Activated naive CD4-positive, alpha-beta T cell treated with anti-CD3 and anti-CD28 coated beads, Interleukin-2, amount 50 U/mL, for 72 hours (primary cell): ENCODE measurements around the gene KLK3. TPM values are rescaled to one million over a fixed set of nuclear protein-coding genes. Genes with fewer than 3 reads are reported as not detected.

Source experiments
- ATAC-seq, 2 donors: fragments of 150-1000 bp; cut with Tn5 transposase; 2 replicates each; pipeline ENCODE4 v1.10.0; 2021; ENCODE audit warnings: mild to moderate bottlenecking in 2 of 2, moderate library complexity in 2 of 2
- DNase-seq, 2 donors: peaks; one replicate each; pipeline ENCODE4 v3.0.0; 2021 to 2022; ENCODE audit warnings: low spot score in 2 of 2
- H3K27ac Mint-ChIP-seq, 2 donors: one replicate each; pipeline ENCODE4 v1.8.0; 2022; ENCODE audit warnings: mild to moderate bottlenecking in 2 of 2, mixed read lengths in 2 of 2
- H3K36me3 Mint-ChIP-seq, 2 donors: one replicate each; pipeline ENCODE4 v1.8.0; 2022; ENCODE audit warnings: mixed read lengths in 2 of 2
- H3K9me3 Mint-ChIP-seq, 2 donors: one replicate each; pipeline ENCODE4 v1.8.0; 2022; ENCODE audit warnings: mixed read lengths in 2 of 2
- total RNA-seq, 2 donors: library from RNA; stranded (reverse); gene quantifications; one replicate each; pipeline ENCODE4 v1.2.3, GENCODE V29; 2022

Gene KLK3
- total RNA-seq, 2 donors from 2014 or later = not detected

DNA sequence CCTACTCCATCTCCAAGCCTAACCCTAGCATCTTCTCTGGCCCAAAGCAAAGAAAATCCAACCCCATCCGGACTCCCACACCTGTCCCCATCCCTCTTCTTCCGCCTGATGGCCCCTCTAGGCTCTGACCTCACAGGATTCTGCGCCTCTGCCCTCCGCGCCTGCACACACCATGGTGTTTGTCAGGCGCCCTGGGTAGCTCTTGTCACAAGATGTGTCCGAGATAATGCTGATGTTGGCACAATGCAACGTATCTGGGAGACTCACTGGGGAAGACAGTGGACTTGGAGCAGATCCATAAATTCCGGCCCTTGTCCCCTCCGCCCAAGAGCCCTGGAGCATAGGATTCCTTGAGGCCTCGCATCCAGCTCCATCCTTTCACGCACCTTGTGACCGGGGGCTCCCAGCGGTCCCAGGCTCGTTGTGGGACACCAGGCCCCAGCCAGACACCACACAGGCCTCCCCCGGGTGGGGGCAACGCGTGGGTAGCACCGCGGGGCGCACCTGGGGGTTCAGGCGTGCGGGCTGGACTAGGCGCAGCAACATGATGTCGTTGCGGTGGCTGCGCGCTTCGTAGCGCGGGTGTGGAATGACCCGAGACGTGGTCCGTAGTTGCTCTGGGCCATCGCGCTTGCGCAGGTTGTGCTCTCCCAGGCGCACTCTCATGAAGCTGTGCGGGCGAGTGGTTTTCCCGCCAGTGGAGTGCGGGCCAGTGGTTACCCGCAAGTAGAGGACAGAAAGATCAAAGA lies 28.0 kb upstream of the KLK3 start:
- H3K27ac Mint-ChIP-seq = no peak overlapping the region
- ATAC-seq (no peak), DNase-seq (no peak)
- no peaks in the 10 kb centered on the region for H3K9me3 Mint-ChIP-seq
- H3K36me3 Mint-ChIP-seq = no peaks in the 10 kb centered on the region

DNA sequence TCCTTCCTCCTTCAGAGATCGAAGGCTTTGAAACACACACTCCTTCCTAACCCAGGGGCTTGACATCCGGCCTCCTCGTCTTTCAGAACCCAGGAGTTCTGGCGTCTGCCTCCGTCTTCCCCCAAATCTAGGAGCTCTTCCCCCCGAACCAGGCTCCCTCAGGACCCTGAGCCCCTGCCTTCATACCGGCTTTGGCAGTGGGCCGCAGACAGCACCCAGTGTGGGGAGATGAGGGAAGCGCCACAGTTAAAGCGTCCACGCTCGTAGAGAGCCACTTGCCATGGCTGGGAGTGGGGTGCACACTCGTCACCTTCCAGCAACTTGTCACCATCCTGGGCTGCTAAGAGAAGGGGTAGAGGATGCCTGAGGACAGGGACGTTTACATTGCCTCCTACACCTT lies 27.2 kb upstream of the KLK3 start:
- no peak for ATAC-seq
- H3K9me3 Mint-ChIP-seq = no peaks in the 10 kb centered on the region
- no peak for DNase-seq
- no peak overlapping the region for H3K27ac Mint-ChIP-seq
- H3K36me3 Mint-ChIP-seq = no peaks in the 10 kb centered on the region

GRCh38 chr19:50829801-50830200 lies 24.9 kb upstream of the KLK3 start:
- DNase-seq (no peak), ATAC-seq (no peak)
- Mint-ChIP-seq H3K36me3 (no peaks in the 10 kb centered on the region), H3K27ac (no peak overlapping the region), H3K9me3 (no peaks in the 10 kb centered on the region)

- DNase-seq (no peak), ATAC-seq (no peak)
- Mint-ChIP-seq H3K36me3 (no peaks in the 10 kb centered on the region), H3K9me3 (no peaks in the 10 kb centered on the region), H3K27ac (no peak overlapping the region)
Measured at GRCh38 chr19:50830266-50831025, 24.3 kb upstream of the KLK3 start.

- DNase-seq = no peak
- Mint-ChIP-seq H3K36me3 (no peaks in the 10 kb centered on the region), H3K9me3 (no peaks in the 10 kb centered on the region), H3K27ac (no peak overlapping the region)
- no peak for ATAC-seq
Measured at GRCh38 chr19:50831026-50831396, 23.7 kb upstream of the KLK3 start.

DNA sequence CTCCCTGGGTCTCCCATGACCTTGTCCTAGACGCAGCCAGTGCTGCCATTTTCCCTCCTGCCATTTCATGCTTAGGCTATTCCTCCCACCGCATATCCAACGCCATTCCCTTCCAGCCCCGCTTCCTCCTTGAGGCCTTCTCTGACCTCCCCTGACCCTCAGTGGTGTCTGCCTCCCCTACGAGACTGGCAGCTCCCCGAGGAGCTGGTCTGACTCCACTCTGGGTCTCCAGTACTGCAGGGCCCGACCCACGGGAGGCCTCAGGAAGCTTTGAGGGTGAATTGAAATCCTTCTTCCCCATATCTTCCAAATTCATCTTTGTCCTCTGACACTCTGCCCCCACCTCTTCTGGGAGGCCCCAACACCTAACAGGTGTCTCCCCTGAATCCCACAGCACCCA lies 22.0 kb upstream of the KLK3 start:
- Mint-ChIP-seq H3K36me3 (no peaks in the 10 kb centered on the region), H3K27ac (peak overlapping the region in 1 of 2 donors; percentile 76), H3K9me3 (no peaks in the 10 kb centered on the region)
- DNase-seq (no peak), ATAC-seq (no peak)

DNA sequence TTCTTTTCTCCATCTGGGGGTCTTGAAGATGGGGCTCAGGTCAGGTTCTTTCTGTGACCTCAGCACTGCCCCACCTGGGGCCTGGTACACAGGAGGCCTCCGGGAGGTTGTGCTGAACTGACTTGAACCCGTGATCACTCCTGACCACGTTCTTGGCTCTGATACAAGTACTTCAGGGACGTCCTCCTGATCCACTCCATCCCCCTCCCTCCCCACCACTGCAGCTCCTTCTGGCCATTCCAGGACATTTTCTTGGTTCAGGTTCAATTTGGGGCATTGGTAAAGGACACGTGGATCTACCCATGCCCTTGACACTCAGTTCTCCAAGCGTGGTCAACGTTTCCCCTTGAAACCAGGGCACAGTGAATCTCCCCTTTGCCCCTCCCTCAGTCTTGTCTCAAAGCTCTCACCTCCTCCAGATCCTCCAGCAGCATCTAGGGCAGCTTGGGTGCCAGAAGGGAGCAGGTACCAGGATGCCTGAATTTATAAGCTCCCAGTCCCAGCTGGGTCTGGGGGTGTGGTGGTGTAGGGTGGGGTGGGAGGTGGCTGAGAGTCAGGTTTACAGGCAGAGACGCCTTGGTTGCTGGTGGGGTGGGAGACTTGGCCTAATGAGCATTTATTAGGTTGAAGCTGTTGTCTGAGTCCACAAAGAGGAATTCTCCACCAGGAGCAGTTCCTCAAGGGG lies 21.5 kb upstream of the KLK3 start, which contains the start of gene KLK15:
Gene KLK15, minus strand, starts transcription at position 458 of the 685 bp plus-strand sequence. CDS start 2,082 bp downstream, outside the sequence.
- ATAC-seq = no peak
- H3K9me3 Mint-ChIP-seq = no peaks in the 10 kb centered on the region
- DNase-seq = no peak
- H3K36me3 Mint-ChIP-seq = no peaks in the 10 kb centered on the region
- H3K27ac Mint-ChIP-seq = peak within 1 kb of the TSS in 1 of 2 donors; percentile 76

DNA sequence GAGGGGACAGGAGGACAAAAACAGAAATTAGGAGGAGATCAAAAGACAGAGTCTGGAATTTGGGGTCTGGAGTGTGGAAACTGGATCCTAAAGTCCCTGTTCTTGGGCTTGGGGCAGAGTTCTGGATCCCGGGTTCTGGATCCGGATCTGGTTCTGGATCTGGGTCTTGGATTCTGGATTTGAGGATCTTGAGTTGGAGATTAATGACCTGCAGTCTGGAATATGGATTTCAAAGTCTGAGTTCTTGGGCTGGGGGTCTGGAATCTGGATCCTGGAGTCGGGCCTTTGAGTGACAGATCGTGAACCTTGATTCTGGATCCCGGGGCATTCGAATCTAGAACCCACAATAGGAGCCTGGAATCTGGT lies 20.9 kb upstream of the KLK3 start:
- no peak for ATAC-seq
- no peaks in the 10 kb centered on the region for H3K9me3 Mint-ChIP-seq
- DNase-seq = no peak
- H3K36me3 Mint-ChIP-seq = no peaks in the 10 kb centered on the region
- no peak overlapping the region for H3K27ac Mint-ChIP-seq

DNA sequence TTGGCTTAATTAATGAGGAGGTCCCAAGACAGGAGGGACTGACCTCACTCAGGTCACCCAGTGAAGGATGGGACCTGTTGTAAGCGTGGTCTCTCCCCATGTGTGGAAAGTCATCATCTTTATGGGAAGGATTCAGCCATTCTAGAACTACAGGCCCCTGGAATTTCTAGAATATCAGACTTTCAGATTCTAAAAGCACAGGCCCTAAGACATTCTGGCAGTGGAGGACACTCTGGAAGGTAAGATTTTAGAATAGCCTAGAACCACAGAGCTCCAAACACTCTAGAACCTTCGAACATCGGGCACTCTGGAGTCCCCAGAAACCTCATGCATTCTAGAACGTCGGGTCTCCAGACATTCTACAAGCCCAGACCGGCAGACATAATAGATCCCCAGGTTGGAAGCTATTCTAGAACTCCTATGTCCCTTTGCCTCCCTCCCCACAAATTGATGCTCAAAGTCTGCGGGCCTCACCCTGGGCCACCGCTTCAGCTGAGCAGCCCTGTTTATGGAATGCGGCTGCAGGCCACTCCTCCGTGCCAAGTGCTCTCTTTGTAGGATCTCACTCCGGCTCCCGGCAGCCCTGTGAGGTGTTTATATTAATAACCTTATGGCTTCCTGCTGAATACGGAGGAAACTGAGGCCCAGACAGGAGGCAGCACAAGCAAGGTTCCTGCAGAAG lies 19.5 kb upstream of the KLK3 start:
- peak in 1 of 2 donors; percentile 8 for ATAC-seq
- Mint-ChIP-seq H3K36me3 (no peaks in the 10 kb centered on the region), H3K27ac (no peak overlapping the region), H3K9me3 (no peaks in the 10 kb centered on the region)
- DNase-seq = no peak

DNA sequence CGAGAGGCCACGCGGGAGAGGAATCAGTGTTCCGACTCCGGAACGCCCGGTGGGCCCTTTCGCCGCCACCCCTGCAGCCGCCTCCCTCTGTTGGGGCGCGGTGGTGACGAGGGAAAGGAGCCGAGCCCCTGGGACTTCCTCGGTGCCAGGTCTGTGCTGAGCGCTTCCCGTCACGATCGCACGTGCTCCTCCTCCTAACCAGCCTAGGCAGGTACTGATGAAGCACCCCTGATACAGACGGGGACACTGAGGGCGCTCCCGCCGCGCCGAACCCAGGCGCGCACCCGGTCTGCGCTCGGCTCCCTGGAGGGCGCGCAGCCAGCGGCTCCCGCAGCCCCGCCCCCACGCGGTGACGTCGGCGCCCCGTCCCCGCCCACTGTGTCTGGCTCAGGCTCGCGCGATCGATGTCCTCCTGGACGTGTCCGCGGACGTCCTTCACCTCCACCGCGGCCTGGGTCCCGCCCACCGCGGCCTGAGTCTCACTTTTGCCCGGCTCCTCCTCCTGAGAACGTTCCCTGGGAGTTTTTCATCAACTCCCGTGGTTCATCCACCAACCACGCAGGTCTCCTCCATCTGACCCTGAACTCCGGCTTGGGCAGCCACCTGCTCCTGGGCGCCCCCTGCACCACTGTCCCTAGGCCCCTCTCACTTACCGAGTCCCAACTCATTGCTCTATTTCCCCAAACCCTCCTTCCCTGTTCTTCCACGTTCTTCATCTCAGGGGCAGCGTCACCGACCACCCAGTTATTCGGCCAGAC lies 18.8 kb upstream of the KLK3 start:
- DNase-seq (peak; percentile 73 to 90), ATAC-seq (peak; percentile 96 to 97)
- no peak overlapping the region for H3K27ac Mint-ChIP-seq
- H3K9me3 Mint-ChIP-seq = no peaks in the 10 kb centered on the region
- no peaks in the 10 kb centered on the region for H3K36me3 Mint-ChIP-seq

DNA sequence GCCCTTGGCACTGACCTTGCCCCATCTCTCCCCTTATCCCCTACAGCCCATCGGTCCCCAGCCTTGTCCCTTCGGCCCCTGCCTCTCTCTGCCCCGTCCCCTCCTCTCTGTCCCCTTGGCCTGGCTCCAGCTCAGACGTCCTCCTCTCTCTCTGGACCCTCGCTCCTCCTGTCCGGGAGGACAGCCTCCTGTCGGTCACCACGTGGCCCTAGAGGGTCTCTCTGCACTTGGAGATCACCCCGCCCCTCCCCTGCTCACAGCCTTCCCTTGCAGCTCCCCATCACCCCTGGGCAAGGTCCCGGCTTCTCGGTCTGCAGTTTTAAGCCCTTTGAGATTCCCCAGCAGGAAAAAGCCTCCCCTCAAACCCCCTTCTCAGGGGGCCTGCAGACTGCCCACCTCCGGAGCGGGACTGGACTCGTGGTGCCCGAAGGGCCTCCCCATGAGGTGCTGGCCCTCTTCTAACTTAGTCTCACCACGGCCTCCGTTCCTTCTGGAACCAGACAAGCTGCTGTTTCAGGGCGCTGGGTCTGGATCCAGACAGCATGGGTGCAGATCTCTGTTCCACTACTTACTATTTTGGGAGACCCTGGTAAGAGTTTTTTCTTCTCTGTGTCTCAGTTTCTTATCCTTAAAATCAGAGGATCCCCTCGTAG lies 18.0 kb upstream of the KLK3 start:
- Mint-ChIP-seq H3K9me3 (no peaks in the 10 kb centered on the region), H3K36me3 (no peaks in the 10 kb centered on the region), H3K27ac (no peak overlapping the region)
- no peak for DNase-seq
- ATAC-seq = no peak

GRCh38 chr19:50837300-50837699 lies 17.4 kb upstream of the KLK3 start:
- H3K9me3 Mint-ChIP-seq = no peaks in the 10 kb centered on the region
- H3K36me3 Mint-ChIP-seq = no peaks in the 10 kb centered on the region
- ATAC-seq = no peak
- no peak overlapping the region for H3K27ac Mint-ChIP-seq
- no peak for DNase-seq

GRCh38 chr19:50838239-50838638 lies 16.5 kb upstream of the KLK3 start:
- no peak for DNase-seq
- Mint-ChIP-seq H3K9me3 (peaks cover 2% of the 10 kb centered on the region in 2 donors), H3K27ac (no peak overlapping the region), H3K36me3 (peaks cover 1 to 2% of the 10 kb centered on the region in 2 donors)
- no peak for ATAC-seq

DNA sequence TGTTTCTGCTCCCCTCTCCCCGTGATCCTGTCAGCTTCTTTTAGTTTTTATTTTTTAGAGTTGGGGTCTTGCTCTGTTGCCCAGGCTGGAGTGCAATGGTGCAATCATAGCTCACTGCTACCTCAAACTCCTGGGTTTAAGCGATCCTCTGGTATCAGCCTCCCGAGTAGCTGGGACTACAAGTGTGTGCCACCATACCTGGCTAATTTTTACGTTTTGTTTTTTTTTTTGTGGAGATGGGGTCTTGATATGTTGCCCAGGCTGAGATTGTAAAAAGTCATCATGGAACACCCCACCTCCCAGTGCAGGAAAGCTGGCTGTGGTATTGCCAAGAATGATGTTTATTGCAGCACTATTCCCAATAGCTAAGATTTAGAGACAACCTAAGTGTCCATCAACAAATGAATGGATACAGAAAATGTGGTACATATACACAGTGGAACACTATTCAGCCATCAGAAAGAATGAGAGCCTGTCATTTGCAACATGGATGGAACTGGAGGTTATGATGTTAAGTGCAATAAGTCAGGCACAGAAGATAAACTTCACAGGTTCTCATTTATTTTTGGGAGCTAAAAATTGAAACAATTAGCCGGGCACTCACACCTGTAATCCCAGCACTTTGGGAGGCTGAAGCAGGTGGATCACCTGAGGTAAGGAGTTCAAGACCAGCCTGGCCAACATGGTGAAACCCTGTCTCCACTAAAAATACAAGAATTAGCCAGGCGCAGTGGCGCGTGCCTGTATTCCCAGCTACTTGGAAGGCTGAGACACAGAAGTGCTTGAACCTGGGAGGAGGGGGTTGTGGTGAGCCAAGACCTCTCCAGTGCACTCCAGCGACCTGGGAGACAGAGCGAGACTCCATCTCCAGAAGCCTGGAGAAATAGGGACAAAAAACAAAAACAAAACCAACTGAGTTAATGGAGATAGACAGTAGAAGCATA lies 14.7 kb upstream of the KLK3 start:
- no peak for DNase-seq
- H3K9me3 Mint-ChIP-seq = peaks cover 6 to 16% of the 10 kb centered on the region in 2 donors
- H3K36me3 Mint-ChIP-seq = peaks cover 11 to 12% of the 10 kb centered on the region in 2 donors
- no peak for ATAC-seq
- no peak overlapping the region for H3K27ac Mint-ChIP-seq

DNA sequence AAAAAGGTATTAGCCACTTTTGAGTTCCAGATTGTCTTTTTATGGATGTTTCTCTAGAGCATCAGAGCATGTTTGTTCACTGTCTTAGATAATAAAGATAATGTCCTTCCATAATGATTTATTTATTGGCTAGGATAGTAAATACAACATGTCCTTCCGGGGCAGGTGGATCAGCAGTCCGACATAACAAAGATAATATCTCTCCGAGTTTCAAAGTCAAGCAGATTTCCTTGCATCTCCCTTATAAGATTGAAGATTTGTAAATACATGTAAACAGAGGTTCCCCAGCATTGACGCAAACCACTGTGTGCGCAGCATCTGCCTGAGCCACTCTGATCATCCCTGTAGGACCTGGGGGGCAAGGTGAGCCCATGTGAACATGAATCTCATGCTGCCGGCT lies 12.6 kb upstream of the KLK3 start:
- Mint-ChIP-seq H3K27ac (no peak overlapping the region), H3K36me3 (peaks cover 11 to 12% of the 10 kb centered on the region in 2 donors), H3K9me3 (peaks cover 6 to 16% of the 10 kb centered on the region in 2 donors)
- DNase-seq (no peak), ATAC-seq (no peak)
